ENCODE measurements around the gene DCP1B.

GRCh38 chr12:1917172-1918070 is 86.8 kb downstream of the DCP1B start:
- TF ChIP-seq POLR2AphosphoS5 (IDR thresholded peaks at IDR 0.05) (peak in 2 of 4 donors; percentile 11 to 32), POLR2A (IDR thresholded peaks at IDR 0.05) (no peak)
- TF ChIP-seq, protein P1, sequence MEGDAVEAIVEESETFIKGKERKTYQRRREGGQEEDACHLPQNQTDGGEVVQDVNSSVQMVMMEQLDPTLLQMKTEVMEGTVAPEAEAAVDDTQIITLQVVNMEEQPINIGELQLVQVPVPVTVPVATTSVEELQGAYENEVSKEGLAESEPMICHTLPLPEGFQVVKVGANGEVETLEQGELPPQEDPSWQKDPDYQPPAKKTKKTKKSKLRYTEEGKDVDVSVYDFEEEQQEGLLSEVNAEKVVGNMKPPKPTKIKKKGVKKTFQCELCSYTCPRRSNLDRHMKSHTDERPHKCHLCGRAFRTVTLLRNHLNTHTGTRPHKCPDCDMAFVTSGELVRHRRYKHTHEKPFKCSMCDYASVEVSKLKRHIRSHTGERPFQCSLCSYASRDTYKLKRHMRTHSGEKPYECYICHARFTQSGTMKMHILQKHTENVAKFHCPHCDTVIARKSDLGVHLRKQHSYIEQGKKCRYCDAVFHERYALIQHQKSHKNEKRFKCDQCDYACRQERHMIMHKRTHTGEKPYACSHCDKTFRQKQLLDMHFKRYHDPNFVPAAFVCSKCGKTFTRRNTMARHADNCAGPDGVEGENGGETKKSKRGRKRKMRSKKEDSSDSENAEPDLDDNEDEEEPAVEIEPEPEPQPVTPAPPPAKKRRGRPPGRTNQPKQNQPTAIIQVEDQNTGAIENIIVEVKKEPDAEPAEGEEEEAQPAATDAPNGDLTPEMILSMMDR (IDR thresholded peaks at IDR 0.05) = no peak
